ENCODE measurements around the gene P2RX1. TPM values are rescaled to one million over a fixed set of nuclear protein-coding genes. Genes with fewer than 3 reads are reported as not detected.

The P2RX1 gene
- total RNA-seq, 6 experiments from 2014 or later, result 0.08 TPM; not detected in 5

GRCh38 chr17:3894188-3894587, 22.1 kb downstream of the P2RX1 start:
- no peak for DNase-seq
- Mint-ChIP-seq H3K4me3 (no peak overlapping the region), H3K27ac (peak overlapping the region; percentile 61; the same call in 1 of the 2 replicates), H3K36me3 (ENCODE audit: low read depth) (no peaks in the 10 kb centered on the region), H3K9me3 (no peaks in the 10 kb centered on the region), H3K27me3 (ENCODE audit: insufficient read depth) (peaks cover 3% of the 10 kb centered on the region; the same call in 1 of the 2 replicates), H3K4me1 (ENCODE audit: low read depth) (peaks cover 50% of the 10 kb centered on the region)
- TF ChIP-seq, protein P1, sequence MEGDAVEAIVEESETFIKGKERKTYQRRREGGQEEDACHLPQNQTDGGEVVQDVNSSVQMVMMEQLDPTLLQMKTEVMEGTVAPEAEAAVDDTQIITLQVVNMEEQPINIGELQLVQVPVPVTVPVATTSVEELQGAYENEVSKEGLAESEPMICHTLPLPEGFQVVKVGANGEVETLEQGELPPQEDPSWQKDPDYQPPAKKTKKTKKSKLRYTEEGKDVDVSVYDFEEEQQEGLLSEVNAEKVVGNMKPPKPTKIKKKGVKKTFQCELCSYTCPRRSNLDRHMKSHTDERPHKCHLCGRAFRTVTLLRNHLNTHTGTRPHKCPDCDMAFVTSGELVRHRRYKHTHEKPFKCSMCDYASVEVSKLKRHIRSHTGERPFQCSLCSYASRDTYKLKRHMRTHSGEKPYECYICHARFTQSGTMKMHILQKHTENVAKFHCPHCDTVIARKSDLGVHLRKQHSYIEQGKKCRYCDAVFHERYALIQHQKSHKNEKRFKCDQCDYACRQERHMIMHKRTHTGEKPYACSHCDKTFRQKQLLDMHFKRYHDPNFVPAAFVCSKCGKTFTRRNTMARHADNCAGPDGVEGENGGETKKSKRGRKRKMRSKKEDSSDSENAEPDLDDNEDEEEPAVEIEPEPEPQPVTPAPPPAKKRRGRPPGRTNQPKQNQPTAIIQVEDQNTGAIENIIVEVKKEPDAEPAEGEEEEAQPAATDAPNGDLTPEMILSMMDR (IDR thresholded peaks at IDR 0.05), result no peak

- H3K4me3 Mint-ChIP-seq, result peak overlapping the region; percentile 69
- TF ChIP-seq, protein P1 (IDR thresholded peaks at IDR 0.05), result no peak
- H3K4me1 Mint-ChIP-seq (ENCODE audit: low read depth), result peaks cover 54% of the 10 kb centered on the region
Observed at GRCh38 chr17:3893720-3894116, 22.5 kb downstream of the P2RX1 start.

DNA sequence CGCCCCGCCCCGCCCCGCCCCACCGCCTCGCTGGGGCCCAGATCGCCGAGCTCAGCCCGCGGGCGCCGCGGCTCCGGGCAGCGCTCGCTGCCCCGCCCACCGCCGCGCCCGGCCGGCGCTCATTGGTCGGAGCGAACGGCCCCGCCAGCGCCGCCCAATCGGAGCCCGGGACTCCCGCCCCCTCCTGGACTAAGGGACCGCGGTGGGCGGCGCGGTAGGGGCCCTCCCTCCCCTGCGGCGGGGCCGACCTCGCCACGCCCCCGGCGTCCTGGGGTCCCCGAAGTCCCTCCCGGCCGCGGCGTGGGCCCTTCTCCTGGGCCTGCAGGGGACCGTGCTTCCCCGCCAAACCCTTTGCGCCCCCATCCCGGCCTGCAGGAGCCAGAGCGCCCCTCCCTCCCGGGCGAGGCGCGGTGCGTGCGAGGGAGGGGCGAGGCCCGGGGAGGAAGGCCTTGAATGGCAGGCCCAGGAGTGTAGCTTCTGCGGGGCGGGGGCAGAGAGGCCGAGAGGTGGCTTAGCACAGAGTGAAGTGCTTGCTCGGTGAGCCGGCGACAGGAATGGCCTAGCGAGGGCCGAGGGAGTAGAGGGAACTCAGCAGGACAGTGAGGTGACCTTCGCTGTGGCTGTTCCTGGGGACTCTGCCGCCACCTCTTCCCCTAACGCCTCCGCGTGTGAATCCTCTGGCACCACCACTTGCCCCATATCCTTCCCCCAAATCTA, 23.1 kb downstream of the P2RX1 start, which contains the start of gene CAMKK1:
TSS of gene CAMKK1 (minus strand) at position 51 of the 717 bp plus-strand sequence. CDS start 7,366 bp downstream, outside the sequence.
- H3K4me1 Mint-ChIP-seq (ENCODE audit: low read depth), result peaks cover 60% of the 10 kb centered on the region
- TF ChIP-seq, protein P1 (IDR thresholded peaks at IDR 0.05), result peak; percentile 41
- DNase-seq, result peak; percentile 67
- peak within 1 kb of the TSS; percentile 73 for H3K4me3 Mint-ChIP-seq
- peak within 1 kb of the TSS; percentile 98 for H3K27ac Mint-ChIP-seq
- H3K36me3 Mint-ChIP-seq (ENCODE audit: low read depth), result no peaks in the 10 kb centered on the region
- no peaks in the 10 kb centered on the region for H3K9me3 Mint-ChIP-seq
- H3K27me3 Mint-ChIP-seq (ENCODE audit: insufficient read depth), result peaks cover 3% of the 10 kb centered on the region; the same call in 1 of the 2 replicates

More at GRCh38 chr17:3893720-3894116, 22.5 kb downstream of the P2RX1 start:
- Mint-ChIP-seq H3K9me3 (no peaks in the 10 kb centered on the region), H3K36me3 (ENCODE audit: low read depth) (no peaks in the 10 kb centered on the region), H3K27me3 (ENCODE audit: insufficient read depth) (peaks cover 3% of the 10 kb centered on the region; the same call in 1 of the 2 replicates), H3K27ac (peak overlapping the region; percentile 61)
- no peak for DNase-seq

GRCh38 chr17:3892095-3892998, 23.9 kb downstream of the P2RX1 start:
- H3K27ac Mint-ChIP-seq, result peak overlapping the region; percentile 98
- TF ChIP-seq, protein P1 (IDR thresholded peaks at IDR 0.05), result 0 out of 2 replicates have a peak, but pooled peaks have one; percentile 19
- H3K27me3 Mint-ChIP-seq (ENCODE audit: insufficient read depth), result peaks cover 3% of the 10 kb centered on the region; the same call in 1 of the 2 replicates
- peak overlapping the region; percentile 73 for H3K4me3 Mint-ChIP-seq
- peak; percentile 75 for DNase-seq
- no peaks in the 10 kb centered on the region for H3K9me3 Mint-ChIP-seq
- H3K4me1 Mint-ChIP-seq (ENCODE audit: low read depth), result peaks cover 68% of the 10 kb centered on the region
- no peaks in the 10 kb centered on the region for H3K36me3 Mint-ChIP-seq (ENCODE audit: low read depth)

DNA sequence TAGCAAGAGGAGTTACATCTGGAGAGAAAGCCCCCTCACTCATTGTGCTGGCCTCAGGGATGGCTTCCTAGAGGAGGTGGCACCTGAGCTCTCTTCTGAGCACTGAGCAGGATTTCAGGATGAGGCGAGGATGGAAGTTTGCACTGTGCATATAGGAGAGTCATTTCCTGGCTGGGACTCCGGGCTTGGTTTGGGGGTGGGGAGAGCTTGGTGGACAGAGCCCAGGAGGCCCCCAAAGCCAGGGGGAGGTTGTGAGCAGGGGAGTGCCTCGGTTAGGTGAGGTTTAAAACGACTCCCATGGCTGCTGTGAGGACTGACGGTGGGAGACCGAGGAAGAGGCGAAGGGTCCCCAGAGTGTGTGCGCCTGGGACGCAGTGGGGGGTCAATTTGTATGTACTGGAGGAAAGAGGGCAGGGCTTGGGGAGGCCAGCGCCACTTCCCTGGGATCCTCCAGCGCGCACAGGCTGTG, 24.6 kb downstream of the P2RX1 start:
- peaks cover 75% of the 10 kb centered on the region for H3K4me1 Mint-ChIP-seq (ENCODE audit: low read depth)

More for the DNA sequence above, 24.6 kb downstream of the P2RX1 start:
- no peaks in the 10 kb centered on the region for H3K9me3 Mint-ChIP-seq
- TF ChIP-seq, protein P1 (IDR thresholded peaks at IDR 0.05), result no peak
- peak overlapping the region; percentile 73 for H3K4me3 Mint-ChIP-seq
- no peak for DNase-seq
- H3K27me3 Mint-ChIP-seq (ENCODE audit: insufficient read depth), result peaks cover 3% of the 10 kb centered on the region; the same call in 1 of the 2 replicates
- H3K27ac Mint-ChIP-seq, result peak overlapping the region; percentile 98
- no peaks in the 10 kb centered on the region for H3K36me3 Mint-ChIP-seq (ENCODE audit: low read depth)
